Neural progenitor cell (in vitro differentiated cells): ENCODE measurements around the gene FCER2.

ENCODE experiments used
- EZH2 ChIP-seq: fragments of 200-600 bp; sonication (generic); IDR thresholded peaks from 2 replicates; pipeline ENCODE4 v1.6.1; 2017; ENCODE audit warnings: antibody characterized with exemption, mild to moderate bottlenecking, moderate library complexity
- TF ChIP-seq, protein P1 (sequence below): fragments of 200-600 bp; sonication (generic); IDR thresholded peaks from 2 replicates; pipeline ENCODE4 v1.5.1; 2017; ENCODE audit warnings: antibody characterized with exemption, mild to moderate bottlenecking

- TF ChIP-seq, protein P1, sequence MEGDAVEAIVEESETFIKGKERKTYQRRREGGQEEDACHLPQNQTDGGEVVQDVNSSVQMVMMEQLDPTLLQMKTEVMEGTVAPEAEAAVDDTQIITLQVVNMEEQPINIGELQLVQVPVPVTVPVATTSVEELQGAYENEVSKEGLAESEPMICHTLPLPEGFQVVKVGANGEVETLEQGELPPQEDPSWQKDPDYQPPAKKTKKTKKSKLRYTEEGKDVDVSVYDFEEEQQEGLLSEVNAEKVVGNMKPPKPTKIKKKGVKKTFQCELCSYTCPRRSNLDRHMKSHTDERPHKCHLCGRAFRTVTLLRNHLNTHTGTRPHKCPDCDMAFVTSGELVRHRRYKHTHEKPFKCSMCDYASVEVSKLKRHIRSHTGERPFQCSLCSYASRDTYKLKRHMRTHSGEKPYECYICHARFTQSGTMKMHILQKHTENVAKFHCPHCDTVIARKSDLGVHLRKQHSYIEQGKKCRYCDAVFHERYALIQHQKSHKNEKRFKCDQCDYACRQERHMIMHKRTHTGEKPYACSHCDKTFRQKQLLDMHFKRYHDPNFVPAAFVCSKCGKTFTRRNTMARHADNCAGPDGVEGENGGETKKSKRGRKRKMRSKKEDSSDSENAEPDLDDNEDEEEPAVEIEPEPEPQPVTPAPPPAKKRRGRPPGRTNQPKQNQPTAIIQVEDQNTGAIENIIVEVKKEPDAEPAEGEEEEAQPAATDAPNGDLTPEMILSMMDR: no peak
- TF ChIP-seq EZH2: no peak
Measured at GRCh38 chr19:7698583-7698982, 3.3 kb downstream of the FCER2 start.
